EH (cell line): ENCODE data around the gene GLIPR2.

Source experiments
- DNase-seq: peaks from one replicate; pipeline ENCODE4 v3.0.0-alpha.2; 2015; ENCODE audit warnings: low read depth

Gene GLIPR2

DNA sequence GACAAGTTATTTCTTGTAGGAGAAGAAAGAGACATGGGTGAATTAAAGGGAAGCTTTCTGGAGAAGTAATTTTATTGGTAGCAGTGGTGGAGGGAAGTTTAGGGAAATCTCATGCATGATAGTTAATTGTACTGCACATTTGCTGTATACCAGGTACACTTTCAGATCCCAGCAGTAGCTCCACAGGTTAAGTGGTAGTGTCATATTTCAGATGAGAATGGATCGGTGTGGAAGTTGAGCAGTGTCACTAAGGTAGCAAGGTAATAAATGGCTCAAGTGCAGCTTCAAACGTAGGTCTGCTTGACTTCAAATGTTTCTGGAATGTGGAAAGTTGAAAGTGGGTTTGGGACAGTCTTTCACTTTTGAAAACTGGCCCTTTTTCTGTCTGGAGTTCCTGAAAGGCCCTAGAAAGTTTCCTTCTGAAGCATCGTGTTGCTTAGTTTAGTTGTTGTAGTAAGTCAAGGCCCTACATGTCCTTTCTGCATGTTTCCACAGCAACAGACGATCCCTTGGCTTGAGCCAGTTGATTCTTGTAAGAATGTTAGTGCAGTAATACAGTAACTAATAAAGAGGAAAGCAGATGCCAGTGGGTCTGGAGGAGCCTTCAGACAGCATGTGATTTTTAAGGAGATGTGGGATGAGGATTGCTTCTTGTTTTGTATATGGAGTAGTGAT is 57.9 kb downstream of the GLIPR2 start:
- DNase-seq, result peak; percentile 8

DNA sequence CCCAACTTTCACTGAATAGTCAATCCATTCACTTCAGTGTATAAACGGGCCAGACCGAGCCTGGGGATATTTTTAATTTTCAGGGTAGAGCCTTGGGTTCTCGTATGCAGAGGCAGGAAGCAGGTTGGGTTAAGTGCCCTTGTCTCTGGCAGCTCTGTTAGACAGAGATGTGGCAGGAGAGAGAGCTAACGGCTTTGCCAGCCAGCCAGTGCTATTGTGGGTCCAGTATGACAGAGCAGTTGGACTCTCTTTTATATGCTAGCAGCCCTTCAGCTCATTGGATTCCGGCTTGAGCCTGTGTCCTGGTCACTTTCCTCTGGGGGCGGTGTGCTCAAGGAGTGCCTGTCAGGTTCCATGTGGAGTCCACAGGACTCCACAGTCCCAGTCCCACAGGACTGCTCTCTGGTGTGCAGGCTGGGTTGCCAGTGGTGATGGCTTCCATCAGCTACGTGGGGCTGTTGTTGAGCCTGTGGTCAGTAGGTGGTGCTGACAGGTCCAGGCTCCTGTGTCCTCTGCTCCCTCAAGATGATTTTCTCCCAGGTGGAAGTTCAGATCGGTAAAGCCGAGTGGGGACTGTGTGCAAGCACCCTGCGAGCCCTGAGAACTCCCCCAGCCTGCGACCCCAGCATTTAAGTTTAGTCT is 68.5 kb downstream of the GLIPR2 start:
- DNase-seq, result no peak

DNA sequence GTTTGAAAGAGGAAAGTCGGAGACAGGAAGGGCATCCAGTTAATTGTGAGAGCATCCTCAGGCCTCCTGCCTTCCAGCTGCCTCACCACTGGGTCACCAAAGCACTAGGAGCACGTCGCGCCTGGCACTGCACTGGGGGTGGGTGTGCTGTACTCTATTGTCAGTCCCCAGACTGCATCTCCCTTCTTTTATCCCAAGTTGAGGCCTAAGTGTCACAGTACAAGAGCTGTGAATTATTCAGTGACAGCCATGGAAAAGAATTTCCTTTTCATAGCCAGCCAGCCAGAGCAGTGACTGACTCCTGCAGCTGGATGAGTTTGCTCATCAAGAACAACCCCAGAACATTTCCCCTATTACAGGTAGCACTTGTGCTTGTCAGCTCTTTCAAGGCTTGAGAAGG is 70.5 kb downstream of the GLIPR2 start:
- peak; percentile 70 for DNase-seq

DNA sequence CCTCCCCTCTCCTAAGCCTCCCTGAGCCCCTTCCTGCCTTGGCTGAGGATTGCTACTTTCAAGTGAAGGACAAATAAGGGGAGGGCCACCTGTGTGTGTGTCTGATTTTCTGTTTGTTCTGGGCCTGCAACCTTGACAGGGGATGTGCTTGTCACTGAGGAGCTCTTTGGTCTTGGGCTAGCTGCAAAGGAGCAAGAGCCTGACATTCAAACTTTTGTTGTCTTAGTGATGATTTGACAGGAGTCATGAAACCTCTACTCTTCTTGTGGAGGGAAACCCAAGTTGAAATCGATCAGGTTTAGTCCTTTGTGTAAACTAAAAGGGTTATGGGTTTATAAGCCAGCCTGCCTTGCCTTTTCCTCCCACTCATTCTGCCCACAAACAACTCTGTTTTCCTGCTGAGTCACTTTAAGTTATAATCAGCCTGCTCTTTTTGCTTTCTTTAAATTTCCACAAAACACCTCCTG is 71.0 kb downstream of the GLIPR2 start:
- DNase-seq, result peak; percentile 46

DNA sequence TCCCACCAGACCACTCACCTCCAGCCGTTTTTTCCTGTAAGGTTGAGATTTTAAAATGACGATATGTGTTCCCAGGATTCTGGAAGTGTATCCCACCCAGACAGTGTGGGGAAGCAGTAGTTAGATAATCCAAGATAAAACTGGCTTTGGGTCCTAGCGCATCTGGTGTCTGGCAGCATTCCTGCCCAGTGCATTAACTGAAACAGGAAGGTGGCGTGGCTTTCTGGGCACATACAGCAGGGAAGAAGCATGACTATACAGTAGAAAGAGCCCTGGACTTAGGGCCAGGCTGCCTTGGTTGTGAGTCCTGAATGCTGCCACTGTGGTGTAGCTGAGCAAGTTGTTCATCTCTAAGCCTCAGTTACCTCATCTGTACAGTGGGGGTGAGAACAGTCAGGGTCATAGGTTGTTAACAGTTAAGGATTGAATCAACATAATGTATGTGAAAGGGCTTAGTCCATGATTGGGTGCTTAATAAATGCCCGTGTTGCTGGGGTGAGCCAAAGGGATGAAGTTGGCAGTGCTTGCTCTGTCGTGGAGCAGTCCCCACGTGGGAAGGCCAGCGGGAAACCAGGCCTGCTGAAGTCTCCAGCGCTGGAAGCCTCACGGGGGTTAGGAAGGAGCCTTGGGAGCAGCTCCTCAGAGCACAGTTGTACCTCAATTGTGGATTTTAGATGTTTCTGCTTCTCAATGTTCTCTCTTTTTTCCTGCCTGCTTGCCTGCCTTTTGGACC is 72.2 kb downstream of the GLIPR2 start:
- DNase-seq, result peak; percentile 21

DNA sequence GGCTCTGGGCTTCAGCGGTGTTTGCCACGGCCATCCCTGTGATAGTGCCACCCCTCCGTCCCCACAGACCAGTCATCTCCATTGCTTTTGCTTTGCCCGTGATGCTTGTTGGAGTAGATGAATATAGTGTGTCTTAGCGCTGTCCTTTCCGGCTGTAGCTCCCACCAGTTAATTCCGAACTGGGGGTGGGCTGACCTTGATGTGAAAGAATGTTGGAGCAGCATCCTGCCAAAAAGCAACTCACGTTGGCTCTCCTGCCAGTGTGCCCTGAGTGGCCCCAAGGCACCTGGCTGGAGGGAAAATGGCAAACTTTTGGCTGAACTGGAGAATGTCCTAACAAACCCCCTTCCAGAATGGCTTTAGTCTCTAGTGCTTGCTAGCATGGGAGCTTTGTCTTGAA is 74.2 kb downstream of the GLIPR2 start:
- DNase-seq, result no peak

DNA sequence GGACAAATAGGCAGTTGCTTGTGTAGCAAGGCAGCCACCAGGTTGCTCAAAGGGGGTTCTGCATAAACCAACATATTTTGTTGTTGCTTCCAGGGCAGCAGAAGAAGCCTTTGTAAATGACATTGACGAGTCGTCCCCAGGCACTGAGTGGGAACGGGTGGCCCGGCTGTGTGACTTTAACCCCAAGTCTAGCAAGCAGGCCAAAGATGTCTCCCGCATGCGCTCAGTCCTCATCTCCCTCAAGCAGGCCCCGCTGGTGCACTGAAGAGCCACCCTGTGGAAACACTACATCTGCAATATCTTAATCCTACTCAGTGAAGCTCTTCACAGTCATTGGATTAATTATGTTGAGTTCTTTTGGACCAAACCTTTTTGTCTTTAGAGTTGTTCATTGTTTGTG is 75.0 kb downstream of the GLIPR2 start:
- no peak for DNase-seq

DNA sequence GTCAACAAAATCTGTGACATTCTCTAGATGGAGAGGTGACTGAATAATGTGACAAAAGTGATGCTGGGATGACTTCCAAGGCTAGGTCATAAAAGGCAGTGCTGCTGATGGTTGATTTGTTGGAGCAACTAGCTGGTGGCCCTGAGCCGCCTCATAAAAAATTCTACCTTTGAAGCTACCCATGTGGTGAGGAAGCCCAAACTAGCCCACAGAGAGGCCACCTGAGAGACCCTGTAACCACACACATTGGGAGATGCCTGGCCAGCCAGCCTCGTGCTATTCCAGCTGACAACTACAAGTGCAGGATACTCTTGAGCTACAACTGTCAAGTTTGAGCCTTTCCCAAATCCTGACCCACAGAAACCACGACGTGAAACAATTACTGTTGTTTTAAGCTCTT is 76.9 kb downstream of the GLIPR2 start:
- no peak for DNase-seq
